ENCODE results near the gene CFAP100. TPM values are rescaled to one million over a fixed set of nuclear protein-coding genes. Genes with fewer than 3 reads are reported as not detected.
A peak's percentile ranks its signal among the peaks of the same experiment; 100 is the strongest.

The CFAP100 gene
- total RNA-seq, 1 donor from 2014 or later, result not detected

DNA sequence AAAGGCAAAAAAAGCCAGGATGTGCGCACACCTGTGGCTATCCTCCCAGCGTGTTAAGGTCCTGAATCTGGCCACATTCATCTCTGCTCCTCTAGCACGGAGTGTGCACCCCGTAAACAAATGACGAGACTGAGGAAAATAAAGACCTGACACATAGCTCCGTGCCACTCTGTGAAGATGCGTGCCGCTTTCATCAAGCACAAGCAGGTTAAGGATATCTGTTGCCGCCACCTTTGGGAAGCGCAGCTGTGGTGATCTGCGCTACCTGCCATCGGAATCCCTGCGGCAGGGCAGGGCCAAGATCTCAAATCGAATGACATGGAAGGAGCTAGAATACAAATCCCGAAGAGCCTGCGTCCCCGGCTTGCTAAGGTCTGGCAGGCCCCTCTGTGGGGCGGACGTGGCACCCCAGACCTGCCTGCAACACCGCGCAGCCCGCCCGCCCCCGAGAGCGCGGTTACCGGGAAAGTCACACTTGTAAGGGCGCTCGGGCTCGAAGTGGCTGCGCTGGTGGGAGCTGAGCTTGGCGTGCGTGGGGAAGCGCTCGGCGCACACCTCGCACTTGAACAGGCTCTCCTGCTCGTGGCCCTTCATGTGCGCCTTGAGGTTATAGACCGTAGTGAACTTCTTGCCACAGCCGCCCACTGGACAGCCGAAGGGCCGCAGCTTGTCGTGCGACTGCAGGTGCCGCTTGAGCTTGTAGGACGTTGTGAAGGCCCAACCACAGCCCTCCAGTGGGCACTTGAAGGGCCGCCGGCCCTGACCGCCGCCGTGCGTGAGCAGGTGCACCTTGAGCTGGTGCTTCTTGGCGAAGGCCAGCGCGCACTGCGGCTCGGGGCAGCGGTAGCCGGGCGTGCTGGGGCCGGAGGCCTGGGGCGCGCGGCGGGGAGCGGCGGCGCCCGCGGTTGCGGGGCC is 80.0 kb downstream of the CFAP100 start:
- intact Hi-C loops (cut with micrococcal nuclease), result no loop called here
- Histone ChIP-seq H3K9me3 (replicated peaks) (no peaks in the 10 kb centered on the region), H3K27ac (replicated peaks) (peak overlapping the region; percentile 96), H3K4me3 (peak overlapping the region; percentile 81), H3K36me3 (peaks cover 23% of the 10 kb centered on the region), H3K4me1 (peaks cover 56% of the 10 kb centered on the region), H3K27me3 (ENCODE audit: low read depth) (no peaks in the 10 kb centered on the region)
- no peak for TF ChIP-seq CTCF (IDR thresholded peaks at IDR 0.05; ENCODE audit: borderline replicate concordance)
- DNase-seq, result no peak

- no peaks in the 10 kb centered on the region for H3K9me3 ChIP-seq (replicated peaks)
- peak; percentile 59 for TF ChIP-seq CTCF (IDR thresholded peaks at IDR 0.05; ENCODE audit: borderline replicate concordance)
- H3K4me1 ChIP-seq, result peaks cover 53% of the 10 kb centered on the region
- H3K27me3 ChIP-seq (ENCODE audit: low read depth), result no peaks in the 10 kb centered on the region
- peaks cover 15% of the 10 kb centered on the region for H3K36me3 ChIP-seq
- peak; percentile 95 for DNase-seq
- H3K27ac ChIP-seq (replicated peaks), result peak within 1 kb of the TSS; percentile 96
- intact Hi-C loops (cut with micrococcal nuclease), result no loop called here
- peak within 1 kb of the TSS; percentile 81 for H3K4me3 ChIP-seq
Observed at GRCh38 chr3:126475413-126476114, 80.9 kb downstream of the CFAP100 start, which contains the start of gene ZXDC. Gene ZXDC, minus strand, starts transcription at chr3:126475891. Its CDS starts 26 bp downstream, at chr3:126475865.

DNA sequence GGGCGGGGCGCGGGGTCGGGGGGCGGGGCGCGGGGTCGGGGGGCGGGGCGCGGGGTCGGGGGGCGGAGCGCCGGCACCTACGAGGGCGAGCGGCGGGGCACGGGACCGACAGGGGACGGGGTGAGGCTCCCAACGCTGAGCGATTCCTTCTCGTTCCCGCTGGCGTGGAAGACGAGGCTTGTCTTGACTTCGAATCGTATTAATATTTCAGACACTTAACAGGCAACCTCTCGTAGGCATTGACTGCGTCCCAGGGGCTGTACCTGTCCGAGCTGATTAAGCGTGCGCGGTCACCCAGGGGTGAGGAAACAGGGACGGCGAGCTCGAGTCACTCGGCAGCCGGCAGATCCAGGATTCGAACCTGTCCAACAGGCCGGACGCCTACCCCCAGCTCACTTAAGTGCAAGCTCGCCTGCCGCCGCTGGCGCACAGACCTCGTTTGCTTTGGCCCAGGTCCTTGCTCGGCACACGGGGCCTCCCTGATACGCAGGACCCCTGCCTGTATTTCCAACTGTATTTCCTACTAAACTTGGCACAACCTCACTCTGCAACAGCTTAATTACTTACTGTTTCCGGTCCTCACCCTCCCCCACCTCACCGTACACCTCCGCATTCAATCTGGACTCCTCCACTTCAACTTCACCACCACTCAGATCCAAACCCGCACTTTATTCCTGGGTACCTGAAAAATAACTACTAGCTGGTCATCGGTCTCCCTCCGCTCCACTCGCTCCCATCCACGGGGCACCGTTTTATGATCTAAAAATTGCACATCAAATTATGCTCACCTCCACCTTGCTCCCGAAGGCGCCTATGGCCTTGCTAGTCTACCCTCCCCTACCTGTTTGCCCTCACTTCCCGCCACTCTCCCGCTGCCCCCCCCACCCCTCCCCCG is 81.7 kb downstream of the CFAP100 start:
- intact Hi-C loops (cut with micrococcal nuclease), result no loop called here

GRCh38 chr3:126477061-126477380 is 82.3 kb downstream of the CFAP100 start:
- H3K9me3 ChIP-seq (replicated peaks), result no peaks in the 10 kb centered on the region
- intact Hi-C loops (cut with micrococcal nuclease), result no loop called here
- H3K27ac ChIP-seq (replicated peaks), result peak overlapping the region; percentile 92

More for the DNA sequence above, 81.7 kb downstream of the CFAP100 start:
- Histone ChIP-seq H3K27me3 (ENCODE audit: low read depth) (no peaks in the 10 kb centered on the region), H3K9me3 (replicated peaks) (no peaks in the 10 kb centered on the region), H3K4me3 (peak overlapping the region; percentile 81), H3K4me1 (peaks cover 44% of the 10 kb centered on the region), H3K27ac (replicated peaks) (peak overlapping the region; percentile 92), H3K36me3 (peaks cover 6% of the 10 kb centered on the region)
- no peak for TF ChIP-seq CTCF (IDR thresholded peaks at IDR 0.05; ENCODE audit: borderline replicate concordance)
- no peak for DNase-seq

More at GRCh38 chr3:126477061-126477380, 82.3 kb downstream of the CFAP100 start:
- Histone ChIP-seq H3K4me3 (no peak overlapping the region), H3K4me1 (peaks cover 38% of the 10 kb centered on the region), H3K36me3 (peaks cover under 1% of the 10 kb centered on the region), H3K27me3 (ENCODE audit: low read depth) (no peaks in the 10 kb centered on the region)
- no peak for TF ChIP-seq CTCF (IDR thresholded peaks at IDR 0.05; ENCODE audit: borderline replicate concordance)
- no peak for DNase-seq

Measured in left ventricle myocardium inferior (tissue), 1 donor.